Left lung (tissue), 10 donors: ENCODE data around the gene ARHGAP15. TPM values are rescaled to one million over a fixed set of nuclear protein-coding genes. Genes with fewer than 3 reads are reported as not detected.

Source experiments
- ATAC-seq: fragments of 200-7000 bp; cut with Tn5 transposase; one replicate; pipeline ENCODE4 v1.9.1; 2020; ENCODE audit warnings: moderate library complexity
- DNase-seq, 4 donors: peaks; one replicate each; pipeline ENCODE4 v3.0.0-alpha.2; 2013 to 2020
- H3K27ac ChIP-seq, 2 donors: fragments of 200-600 bp; sonication (generic) in 1 of 2; one replicate each; pipeline versions ENCODE4 v1.5.0 to v1.8.0; 2020 to 2021
- H3K27me3 ChIP-seq, 2 donors: fragments of 200-600 bp; sonication (generic) in 1 of 2; one replicate each; pipeline versions ENCODE4 v1.5.0 to v1.8.0; 2020 to 2021
- H3K36me3 ChIP-seq, 2 donors: fragments of 200-600 bp; sonication (generic) in 1 of 2; one replicate each; pipeline versions ENCODE4 v1.5.0 to v1.8.0; 2020 to 2021
- H3K4me1 ChIP-seq, 2 donors: fragments of 200-600 bp; one replicate each; pipeline ENCODE4 v1.8.0; 2021
- H3K4me3 ChIP-seq, 2 donors: fragments of 200-600 bp; sonication (generic) in 1 of 2; one replicate each; pipeline versions ENCODE4 v1.5.0 to v1.8.0; 2020 to 2021; ENCODE audit warnings: mild to moderate bottlenecking in 1 of 2
- H3K9me3 ChIP-seq, 2 donors: fragments of 200-600 bp; sonication (generic) in 1 of 2; one replicate each; pipeline versions ENCODE4 v1.5.0 to v1.8.0; 2020 to 2021
- intact Hi-C, 2 donors: fragments of 100-400 bp; cut with DNase I; formaldehyde crosslinking; loops; one replicate each; pipeline versions ENCODE4 v1.11.2 to v1.14.2; 2022
- polyA plus RNA-seq, 6 donors: library from polyadenylated mRNA; unstranded; fragments of 120-200 nt; gene quantifications; one replicate each; pipeline ENCODE4 v1.2.1, GENCODE V29; 2013; ENCODE audit not compliant: insufficient read length in 6 of 6
- total RNA-seq, 2 donors: library from RNA; stranded (reverse); fragmentation: NEBNext Ultra II Directional; extraction: Animal tissue kit (Norgen Biotek cat#: 25700); gene quantifications; one replicate each; pipeline ENCODE4 v1.2.1, GENCODE V29; 2021
- TF ChIP-seq, protein P1 (sequence below), 2 donors: fragments of 200-600 bp; sonication (generic) in 1 of 2; IDR thresholded peaks; one replicate each; pipeline versions ENCODE4 v1.5.0 to v1.8.0; 2021; ENCODE audit warnings: antibody characterized with exemption in 2 of 2
- donor health status: DM: no; HTN: yes; CAD: no.
- donor health status: DM: no; HTN: no; CAD: no.

The ARHGAP15 gene
- total and polyA plus RNA-seq, 8 donors: 16.8 to 48.3 (median 30.2) TPM

DNA sequence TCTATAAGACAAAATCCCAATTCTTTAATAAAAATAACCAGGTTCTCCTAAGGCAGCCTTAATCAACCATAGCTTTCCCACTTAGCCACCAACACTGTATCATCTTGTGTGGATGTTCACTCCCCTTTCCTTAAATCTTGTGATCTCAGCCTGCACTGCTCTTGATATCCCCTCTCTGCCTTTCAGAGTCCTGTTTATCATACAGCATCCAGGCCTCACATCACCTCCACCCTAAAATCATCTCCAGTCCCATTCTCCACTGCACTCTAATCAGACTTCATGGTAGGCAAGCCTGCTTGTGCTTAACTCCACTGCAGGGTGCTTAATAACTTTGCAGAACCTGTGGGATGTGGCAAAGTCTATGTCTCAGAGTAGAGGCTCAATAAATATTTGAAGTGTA lies 18.8 kb downstream of the ARHGAP15 start:
- intact Hi-C loops: no loop called here
- DNase-seq (no peak), ATAC-seq (no peak)
- no peaks in the 10 kb centered on the region for H3K27me3 ChIP-seq
- TF ChIP-seq, protein P1, sequence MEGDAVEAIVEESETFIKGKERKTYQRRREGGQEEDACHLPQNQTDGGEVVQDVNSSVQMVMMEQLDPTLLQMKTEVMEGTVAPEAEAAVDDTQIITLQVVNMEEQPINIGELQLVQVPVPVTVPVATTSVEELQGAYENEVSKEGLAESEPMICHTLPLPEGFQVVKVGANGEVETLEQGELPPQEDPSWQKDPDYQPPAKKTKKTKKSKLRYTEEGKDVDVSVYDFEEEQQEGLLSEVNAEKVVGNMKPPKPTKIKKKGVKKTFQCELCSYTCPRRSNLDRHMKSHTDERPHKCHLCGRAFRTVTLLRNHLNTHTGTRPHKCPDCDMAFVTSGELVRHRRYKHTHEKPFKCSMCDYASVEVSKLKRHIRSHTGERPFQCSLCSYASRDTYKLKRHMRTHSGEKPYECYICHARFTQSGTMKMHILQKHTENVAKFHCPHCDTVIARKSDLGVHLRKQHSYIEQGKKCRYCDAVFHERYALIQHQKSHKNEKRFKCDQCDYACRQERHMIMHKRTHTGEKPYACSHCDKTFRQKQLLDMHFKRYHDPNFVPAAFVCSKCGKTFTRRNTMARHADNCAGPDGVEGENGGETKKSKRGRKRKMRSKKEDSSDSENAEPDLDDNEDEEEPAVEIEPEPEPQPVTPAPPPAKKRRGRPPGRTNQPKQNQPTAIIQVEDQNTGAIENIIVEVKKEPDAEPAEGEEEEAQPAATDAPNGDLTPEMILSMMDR (IDR thresholded peaks at IDR 0.05): no peak
- H3K4me1 ChIP-seq: peaks cover 0 to 62% of the 10 kb centered on the region in 2 donors
- H3K27ac ChIP-seq: no peak overlapping the region
- no peaks in the 10 kb centered on the region for H3K36me3 ChIP-seq
- H3K9me3 ChIP-seq: no peaks in the 10 kb centered on the region
- H3K4me3 ChIP-seq: no peak overlapping the region

DNA sequence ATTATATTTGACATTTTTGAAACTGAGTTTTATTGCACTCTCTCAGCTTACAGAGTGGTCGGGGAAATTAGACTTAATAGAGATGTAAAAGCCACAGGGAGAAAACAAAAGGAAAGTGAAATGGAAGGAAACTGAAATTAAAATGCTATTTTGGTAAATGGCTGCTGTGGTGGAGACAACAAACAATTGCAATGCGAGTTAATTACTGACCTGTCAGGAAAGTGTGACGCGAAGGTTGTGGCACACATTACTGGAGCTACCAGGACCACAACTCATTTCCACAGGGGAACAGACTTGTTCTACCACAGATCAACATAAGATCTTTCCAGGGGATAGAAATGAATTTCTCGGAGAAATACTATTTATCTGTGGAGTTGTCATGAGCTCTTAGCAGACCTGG lies 19.5 kb downstream of the ARHGAP15 start:
- intact Hi-C loops: no loop called here
- TF ChIP-seq, protein P1 (IDR thresholded peaks at IDR 0.05): no peak
- no peaks in the 10 kb centered on the region for H3K9me3 ChIP-seq
- H3K27ac ChIP-seq: peak overlapping the region in 1 of 2 donors; percentile 81
- no peaks in the 10 kb centered on the region for H3K27me3 ChIP-seq
- ATAC-seq (no peak), DNase-seq (no peak)
- H3K4me3 ChIP-seq: no peak overlapping the region
- H3K36me3 ChIP-seq: no peaks in the 10 kb centered on the region
- H3K4me1 ChIP-seq: peaks cover 0 to 66% of the 10 kb centered on the region in 2 donors

DNA sequence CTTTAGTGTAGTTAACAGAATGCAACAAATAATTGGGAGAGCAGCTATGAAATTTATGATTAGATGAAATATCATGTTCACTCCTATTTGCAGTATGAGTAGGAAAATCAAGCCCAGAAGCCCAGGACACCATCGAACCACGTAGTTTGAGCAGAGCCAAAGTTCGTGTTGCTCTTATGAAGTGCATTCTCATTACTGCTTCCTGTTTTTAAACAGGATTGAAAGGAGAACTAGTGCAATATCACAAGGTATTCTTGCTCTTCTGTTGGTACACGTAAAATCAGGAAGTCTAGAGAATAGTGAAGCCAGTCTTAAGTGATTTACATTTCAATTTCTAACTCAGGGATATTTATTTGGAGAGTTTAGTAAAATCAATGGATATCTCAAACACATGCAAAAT lies 21.1 kb downstream of the ARHGAP15 start:
- intact Hi-C loops: no loop called here
- H3K36me3 ChIP-seq: no peaks in the 10 kb centered on the region
- TF ChIP-seq, protein P1 (IDR thresholded peaks at IDR 0.05): no peak
- ATAC-seq (peak; percentile 56), DNase-seq (no peak)
- no peaks in the 10 kb centered on the region for H3K9me3 ChIP-seq
- no peak overlapping the region for H3K4me3 ChIP-seq
- H3K27ac ChIP-seq: peak overlapping the region in 1 of 2 donors; percentile 81
- H3K4me1 ChIP-seq: peaks cover 0 to 66% of the 10 kb centered on the region in 2 donors
- no peaks in the 10 kb centered on the region for H3K27me3 ChIP-seq

DNA sequence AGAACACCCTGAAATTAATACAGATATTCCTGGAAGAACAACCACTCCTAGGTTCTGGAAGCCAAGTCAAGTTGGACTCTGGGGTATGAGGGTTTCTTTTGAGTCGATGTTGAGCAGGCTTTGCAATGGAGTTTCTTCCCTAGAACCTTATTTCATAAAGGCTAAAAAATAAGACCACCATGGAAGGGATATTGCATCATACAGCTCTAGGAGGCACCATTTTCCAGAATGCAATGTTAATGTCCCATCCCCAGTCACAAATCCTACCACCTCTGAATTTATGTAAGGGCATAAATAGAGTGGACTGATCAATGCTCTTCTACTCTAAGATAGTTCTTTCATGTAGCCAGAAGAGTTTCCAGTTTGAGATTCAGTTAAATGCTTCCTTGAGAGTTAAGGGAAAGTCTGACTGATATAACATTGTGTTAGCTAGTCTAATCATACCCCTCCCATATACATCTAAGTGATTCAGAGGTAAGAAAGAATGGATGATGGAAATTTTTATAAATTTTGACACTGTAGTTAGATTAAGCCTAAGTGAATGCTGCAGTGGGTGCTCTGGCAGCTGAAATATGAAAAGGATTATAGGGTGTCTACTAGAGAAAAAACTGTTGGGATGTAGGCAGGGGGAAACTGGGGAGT lies 22.0 kb downstream of the ARHGAP15 start:
- DNase-seq: no peak
- ATAC-seq: no peak
- Histone ChIP-seq H3K36me3 (no peaks in the 10 kb centered on the region), H3K9me3 (no peaks in the 10 kb centered on the region), H3K4me1 (peaks cover 0 to 60% of the 10 kb centered on the region in 2 donors), H3K27ac (peak overlapping the region in 1 of 2 donors; percentile 81), H3K27me3 (no peaks in the 10 kb centered on the region), H3K4me3 (no peak overlapping the region)
- intact Hi-C loops: no loop called here
- TF ChIP-seq, protein P1 (IDR thresholded peaks at IDR 0.05): no peak

DNA sequence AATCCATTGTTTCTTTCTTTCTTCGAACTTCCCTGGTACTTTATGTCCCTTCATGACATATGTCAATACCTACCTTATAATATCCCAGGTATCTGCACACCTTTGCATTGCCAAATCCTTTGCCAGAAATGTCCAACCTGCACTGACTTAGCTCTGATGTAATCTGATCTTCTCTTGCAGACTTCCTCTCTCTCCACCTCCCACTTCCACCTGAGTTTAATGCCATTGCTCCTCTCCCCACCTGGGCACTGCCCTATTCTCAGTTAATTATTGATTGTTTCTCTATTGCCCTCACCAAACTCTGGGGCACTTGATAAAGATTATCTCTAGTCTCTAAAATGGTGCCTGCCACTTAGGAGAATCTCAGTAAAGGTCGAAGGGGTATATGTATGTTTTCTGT lies 23.0 kb downstream of the ARHGAP15 start:
- no peak for DNase-seq
- Histone ChIP-seq H3K36me3 (no peaks in the 10 kb centered on the region), H3K27ac (peak overlapping the region in 1 of 2 donors; percentile 71), H3K27me3 (no peaks in the 10 kb centered on the region), H3K4me1 (peaks cover 0 to 54% of the 10 kb centered on the region in 2 donors), H3K9me3 (no peaks in the 10 kb centered on the region), H3K4me3 (no peak overlapping the region)
- intact Hi-C loops: no loop called here
- ATAC-seq: no peak
- TF ChIP-seq, protein P1 (IDR thresholded peaks at IDR 0.05): no peak
